GM21723 (cell line): ENCODE measurements around the gene CTXND1.

Source experiments
- ATAC-seq: cut with Tn5 transposase; IDR thresholded peaks from one replicate; pipeline ENCODE4 v1.9.1; 2021; ENCODE audit warnings: mild to moderate bottlenecking, moderate library complexity; ENCODE audit not compliant: unreplicated experiment

The CTXND1 gene

GRCh38 chr15:80210611-80211573 lies 41.1 kb downstream of the CTXND1 start:
- no peak for ATAC-seq

- ATAC-seq, result no peak
These were observed 43.0 kb downstream of the CTXND1 start for GRCh38 chr15:80208758-80209734.

- ATAC-seq, result no peak
These were observed 44.1 kb downstream of the CTXND1 start for GRCh38 chr15:80207887-80208286.

- ATAC-seq, result no peak
These were observed 47.8 kb downstream of the CTXND1 start for GRCh38 chr15:80204231-80204630.

GRCh38 chr15:80203361-80203885 lies 48.6 kb downstream of the CTXND1 start:
- ATAC-seq, result no peak

- ATAC-seq, result no peak
These were observed 49.2 kb downstream of the CTXND1 start for GRCh38 chr15:80202641-80203360.

- ATAC-seq, result no peak
These were observed 50.0 kb downstream of the CTXND1 start for GRCh38 chr15:80202016-80202315.

- no peak for ATAC-seq
These were observed 50.6 kb downstream of the CTXND1 start for GRCh38 chr15:80201256-80202015.

- no peak for ATAC-seq
These were observed 52.1 kb downstream of the CTXND1 start for GRCh38 chr15:80199869-80200268.

GRCh38 chr15:80199366-80199765 lies 52.6 kb downstream of the CTXND1 start:
- ATAC-seq, result no peak

- ATAC-seq, result no peak
These were observed 57.1 kb downstream of the CTXND1 start for GRCh38 chr15:80194914-80195313.

- no peak for ATAC-seq
These were observed 57.8 kb downstream of the CTXND1 start for GRCh38 chr15:80194186-80194585.

GRCh38 chr15:80191897-80192595 lies 60.0 kb downstream of the CTXND1 start:
- ATAC-seq, result no peak

- ATAC-seq, result no peak
These were observed 60.8 kb downstream of the CTXND1 start for GRCh38 chr15:80191198-80191597.

GRCh38 chr15:80188251-80188650 lies 63.8 kb downstream of the CTXND1 start:
- no peak for ATAC-seq

- ATAC-seq, result no peak
These were observed 65.4 kb downstream of the CTXND1 start for GRCh38 chr15:80186597-80186996.

GRCh38 chr15:80186066-80186465 lies 65.9 kb downstream of the CTXND1 start:
- no peak for ATAC-seq

- ATAC-seq, result no peak
These were observed 66.9 kb downstream of the CTXND1 start for GRCh38 chr15:80185152-80185551.

- no peak for ATAC-seq
These were observed 67.5 kb downstream of the CTXND1 start for GRCh38 chr15:80184554-80184953.
